Karpas-422 (cell line): Measurements from ENCODE around the gene TMEM88. TPM values are rescaled to one million over a fixed set of nuclear protein-coding genes. Genes with fewer than 3 reads are reported as not detected.
"Not testable (repeated sequence)": the region's sequence is repeated elsewhere in the genome, so short reads cannot be mapped to it uniquely, and the experiment has no call there.

ENCODE experiments used
- DNase-seq: peaks from one replicate; pipeline ENCODE4 v3.0.0-alpha.2; 2015
- H2AFZ ChIP-seq: fragments of 200-600 bp; sonication (generic); 2 replicates; pipeline ENCODE4 v1.6.1; 2014; ENCODE audit warnings: antibody characterized with exemption, low read length, mixed read lengths
- H3K27ac ChIP-seq: fragments of 200-600 bp; sonication (generic); 2 replicates; pipeline ENCODE4 v1.5.1; 2014; ENCODE audit warnings: mild to moderate bottlenecking, low read length, moderate library complexity
- H3K27me3 ChIP-seq: fragments of 200-600 bp; sonication (generic); 2 replicates; pipeline ENCODE4 v1.6.1; 2014; ENCODE audit warnings: low read length, mixed read lengths
- H3K36me3 ChIP-seq: fragments of 200-600 bp; sonication (generic); 2 replicates; pipeline ENCODE4 v1.6.1; 2014; ENCODE audit warnings: low read length, mixed read lengths; ENCODE audit not compliant: insufficient read depth
- H3K4me1 ChIP-seq: fragments of 200-600 bp; sonication (generic); 2 replicates; pipeline ENCODE4 v1.6.1; 2014; ENCODE audit warnings: mild to moderate bottlenecking, low read length, mixed read lengths
- H3K4me2 ChIP-seq: fragments of 200-600 bp; sonication (generic); 2 replicates; pipeline ENCODE4 v1.6.1; 2014; ENCODE audit warnings: low read length, low read depth, mild to moderate bottlenecking; ENCODE audit not compliant: poor library complexity, severe bottlenecking
- H3K4me3 ChIP-seq: fragments of 200-600 bp; sonication (generic); 2 replicates; pipeline ENCODE4 v1.5.1; 2014; ENCODE audit warnings: mild to moderate bottlenecking, antibody characterized with exemption, low read length, mixed read lengths
- H3K79me2 ChIP-seq: fragments of 200-600 bp; sonication (generic); 2 replicates; pipeline ENCODE4 v1.6.1; 2014; ENCODE audit warnings: mild to moderate bottlenecking, low read length, mixed read lengths
- H3K9ac ChIP-seq: fragments of 200-600 bp; sonication (generic); 2 replicates; pipeline ENCODE4 v1.6.0; 2014; ENCODE audit warnings: low read length
- H3K9me2 ChIP-seq: fragments of 200-600 bp; sonication (generic), shearing (Covaris generic); replicated peaks from 2 replicates; pipeline ENCODE4 v1.6.0; 2014; ENCODE audit warnings: mild to moderate bottlenecking, low read length, moderate library complexity; ENCODE audit not compliant: insufficient read depth
- H3K9me3 ChIP-seq: fragments of 300-700, 200-600 bp; sonication (generic); 2 replicates; pipeline ENCODE4 v1.6.1; 2014; ENCODE audit warnings: low read length, mixed read lengths
- H4K20me1 ChIP-seq: fragments of 200-600 bp; sonication (generic); 2 replicates; pipeline ENCODE4 v1.6.1; 2014; ENCODE audit warnings: mild to moderate bottlenecking, antibody characterized with exemption, low read length, low read depth; ENCODE audit not compliant: insufficient read depth
- total RNA-seq: library from RNA; depleted of rRNA; stranded (reverse); fragments of >200 nt; shearing (Covaris generic); gene quantifications from 2 replicates; pipeline ENCODE4 v1.2.3, GENCODE V29; 2014; ENCODE audit warnings: low replicate concordance; rRNA removed

Gene TMEM88
- 0.69 and 1.4 TPM in 2 replicates for total RNA-seq

GRCh38 chr17:7854851-7855659 is at the start of gene TMEM88:
TMEM88 (plus strand) TSS chr17:7855066; CDS start chr17:7855075, 9 bp downstream.
- Histone ChIP-seq H2AFZ (no peak within 1 kb of the TSS), H3K27ac (peak within 1 kb of the TSS; percentile 91), H4K20me1 (no peaks in the 10 kb centered on the region), H3K9ac (peak within 1 kb of the TSS; percentile 84), H3K4me2 (peak within 1 kb of the TSS; percentile 91), H3K36me3 (peaks cover 17% of the 10 kb centered on the region; the same call in 1 of the 2 replicates), H3K4me1 (peaks cover 58% of the 10 kb centered on the region), H3K4me3 (peak within 1 kb of the TSS; percentile 76), H3K9me3 (no peaks in the 10 kb centered on the region), H3K27me3 (no peaks in the 10 kb centered on the region), H3K9me2 (no peaks in the 10 kb centered on the region), H3K79me2 (peaks cover 25% of the 10 kb centered on the region)
- peak; percentile 58 for DNase-seq

- no peaks in the 10 kb centered on the region for H3K36me3 ChIP-seq
These were observed 48.3 kb upstream of the TMEM88 start for GRCh38 chr17:7806587-7806986.

GRCh38 chr17:7807206-7807605 is 47.7 kb upstream of the TMEM88 start:
- Histone ChIP-seq H4K20me1 (no peaks in the 10 kb centered on the region), H3K79me2 (no peaks in the 10 kb centered on the region), H3K4me1 (peaks cover 6% of the 10 kb centered on the region), H3K4me3 (no peak overlapping the region), H3K9me3 (no peaks in the 10 kb centered on the region), H3K27ac (no peak overlapping the region), H3K4me2 (no peak overlapping the region), H3K9ac (no peak overlapping the region), H3K9me2 (no peaks in the 10 kb centered on the region), H3K27me3 (no peaks in the 10 kb centered on the region), H3K36me3 (no peaks in the 10 kb centered on the region), H2AFZ (no peak overlapping the region)
- DNase-seq, result no peak

More at GRCh38 chr17:7806587-7806986, 48.3 kb upstream of the TMEM88 start:
- Histone ChIP-seq H3K9ac (no peak overlapping the region), H3K9me2 (no peaks in the 10 kb centered on the region), H3K79me2 (no peaks in the 10 kb centered on the region), H3K4me3 (no peak overlapping the region), H3K27me3 (no peaks in the 10 kb centered on the region), H3K9me3 (no peaks in the 10 kb centered on the region), H3K4me2 (no peak overlapping the region), H3K4me1 (peaks cover 7% of the 10 kb centered on the region), H2AFZ (no peak overlapping the region), H4K20me1 (no peaks in the 10 kb centered on the region), H3K27ac (no peak overlapping the region)
- no peak for DNase-seq

- DNase-seq, result no peak
- Histone ChIP-seq H3K4me1 (peaks cover 3% of the 10 kb centered on the region; the same call in 1 of the 2 replicates), H3K27me3 (no peaks in the 10 kb centered on the region), H3K9me2 (no peaks in the 10 kb centered on the region), H3K79me2 (no peaks in the 10 kb centered on the region), H3K36me3 (no peaks in the 10 kb centered on the region), H3K9ac (no peak overlapping the region), H3K4me3 (no peak overlapping the region), H3K27ac (no peak overlapping the region), H3K9me3 (no peaks in the 10 kb centered on the region), H4K20me1 (no peaks in the 10 kb centered on the region), H2AFZ (no peak overlapping the region), H3K4me2 (no peak overlapping the region)
These were observed 45.6 kb upstream of the TMEM88 start for GRCh38 chr17:7809086-7809790.

- H3K4me3 ChIP-seq, H3K4me2 ChIP-seq, H3K9ac ChIP-seq: not testable (repeated sequence)
These were observed 45.0 kb upstream of the TMEM88 start for GRCh38 chr17:7809791-7810343.

GRCh38 chr17:7811251-7811650 is 43.6 kb upstream of the TMEM88 start:
- Histone ChIP-seq H3K4me1 (peaks cover 3% of the 10 kb centered on the region; the same call in 1 of the 2 replicates), H3K9me2 (no peaks in the 10 kb centered on the region), H3K9me3 (no peaks in the 10 kb centered on the region), H2AFZ (no peak overlapping the region), H3K4me2 (no peak overlapping the region), H3K4me3 (no peak overlapping the region), H3K9ac (no peak overlapping the region), H3K36me3 (no peaks in the 10 kb centered on the region), H3K27me3 (no peaks in the 10 kb centered on the region), H3K27ac (no peak overlapping the region), H4K20me1 (no peaks in the 10 kb centered on the region), H3K79me2 (no peaks in the 10 kb centered on the region)
- DNase-seq, result no peak

More at GRCh38 chr17:7809791-7810343, 45.0 kb upstream of the TMEM88 start:
- H3K9me3 ChIP-seq, H2AFZ ChIP-seq, H3K27me3 ChIP-seq, H3K4me1 ChIP-seq, DNase-seq, H3K79me2 ChIP-seq, H4K20me1 ChIP-seq, H3K27ac ChIP-seq, H3K9me2 ChIP-seq, H3K36me3 ChIP-seq: not testable (repeated sequence)

- H4K20me1 ChIP-seq, result no peaks in the 10 kb centered on the region
- no peaks in the 10 kb centered on the region for H3K36me3 ChIP-seq
These were observed 39.9 kb upstream of the TMEM88 start for GRCh38 chr17:7814969-7815368.

More at GRCh38 chr17:7814969-7815368, 39.9 kb upstream of the TMEM88 start:
- H2AFZ ChIP-seq, result no peak overlapping the region
- H3K9me2 ChIP-seq, result no peaks in the 10 kb centered on the region
- H3K27me3 ChIP-seq, result no peaks in the 10 kb centered on the region
- no peak overlapping the region for H3K4me3 ChIP-seq
- no peaks in the 10 kb centered on the region for H3K79me2 ChIP-seq
- peaks cover 3% of the 10 kb centered on the region; the same call in 1 of the 2 replicates for H3K4me1 ChIP-seq
- no peak overlapping the region for H3K27ac ChIP-seq
- no peak for DNase-seq
- H3K4me2 ChIP-seq, result no peak overlapping the region
- no peaks in the 10 kb centered on the region for H3K9me3 ChIP-seq
- H3K9ac ChIP-seq, result no peak overlapping the region
